Nephron (organoid): ENCODE measurements around the gene TPBGL.

Experiments used
- H3K27ac Mint-ChIP-seq, 3 experiments: 2 replicates each; pipeline ENCODE4 v1.8.0; 2020; ENCODE audit warnings: mixed read lengths in 3 of 3, mild to moderate bottlenecking in 2 of 3, moderate library complexity in 1 of 3
- H3K27me3 Mint-ChIP-seq: 2 replicates; pipeline ENCODE4 v1.8.0; 2021; ENCODE audit warnings: low read depth, mild to moderate bottlenecking, moderate library complexity, mixed read lengths
- H3K36me3 Mint-ChIP-seq: 2 replicates; pipeline ENCODE4 v1.8.0; 2020; ENCODE audit warnings: low read depth, mixed read lengths
- H3K4me1 Mint-ChIP-seq: 2 replicates; pipeline ENCODE4 v1.8.0; 2020; ENCODE audit warnings: mixed read lengths
- H3K4me3 Mint-ChIP-seq, 3 experiments: 2 replicates each; pipeline ENCODE4 v1.8.0; 2020; ENCODE audit warnings: mild to moderate bottlenecking in 3 of 3, mixed read lengths in 3 of 3, moderate library complexity in 2 of 3
- H3K9me3 Mint-ChIP-seq: 2 replicates; pipeline ENCODE4 v1.8.0; 2020; ENCODE audit warnings: mixed read lengths
- CTCF ChIP-seq, 3 experiments: fragments of 200-600 bp; sonication (generic); IDR thresholded peaks; one replicate each; pipeline ENCODE4 v1.5.0; 2021; ENCODE audit warnings: antibody characterized with exemption in 3 of 3; ENCODE audit not compliant: unreplicated experiment in 3 of 3

Gene TPBGL

GRCh38 chr11:75267171-75267970, 26.8 kb downstream of the TPBGL start:
- TF ChIP-seq CTCF (IDR thresholded peaks at IDR 0.05; ENCODE audit: unreplicated experiment in 3 of 3) = no peak
- Mint-ChIP-seq H3K4me1 (no peaks in the 10 kb centered on the region), H3K36me3 (peaks cover 3% of the 10 kb centered on the region), H3K27me3 (no peaks in the 10 kb centered on the region), H3K9me3 (no peaks in the 10 kb centered on the region), H3K27ac (no peak overlapping the region), H3K4me3 (no peak overlapping the region)

GRCh38 chr11:75268626-75269366, 28.2 kb downstream of the TPBGL start:
- H3K4me1 Mint-ChIP-seq = no peaks in the 10 kb centered on the region
- TF ChIP-seq CTCF (IDR thresholded peaks at IDR 0.05; ENCODE audit: unreplicated experiment in 3 of 3) = no peak

GRCh38 chr11:75269367-75269660, 28.7 kb downstream of the TPBGL start:
- H3K27ac Mint-ChIP-seq = no peak overlapping the region
- no peak overlapping the region for H3K4me3 Mint-ChIP-seq
- TF ChIP-seq CTCF (IDR thresholded peaks at IDR 0.05; ENCODE audit: unreplicated experiment in 3 of 3) = no peak
- no peaks in the 10 kb centered on the region for H3K9me3 Mint-ChIP-seq
- H3K27me3 Mint-ChIP-seq = no peaks in the 10 kb centered on the region
- no peaks in the 10 kb centered on the region for H3K4me1 Mint-ChIP-seq
- peaks cover 3% of the 10 kb centered on the region for H3K36me3 Mint-ChIP-seq

More at GRCh38 chr11:75268626-75269366, 28.2 kb downstream of the TPBGL start:
- Mint-ChIP-seq H3K36me3 (peaks cover 3% of the 10 kb centered on the region), H3K9me3 (no peaks in the 10 kb centered on the region), H3K4me3 (no peak overlapping the region), H3K27ac (no peak overlapping the region), H3K27me3 (no peaks in the 10 kb centered on the region)

- H3K27ac Mint-ChIP-seq = no peak overlapping the region
These were observed 29.3 kb downstream of the TPBGL start for GRCh38 chr11:75269896-75270295.

GRCh38 chr11:75270896-75271418, 30.4 kb downstream of the TPBGL start:
- Mint-ChIP-seq H3K27me3 (no peaks in the 10 kb centered on the region), H3K4me1 (no peaks in the 10 kb centered on the region), H3K4me3 (no peak overlapping the region), H3K27ac (no peak overlapping the region), H3K36me3 (peaks cover 8% of the 10 kb centered on the region), H3K9me3 (no peaks in the 10 kb centered on the region)
- peak in 2 of 3 experiments; percentile 18 to 22 for TF ChIP-seq CTCF (IDR thresholded peaks at IDR 0.05; ENCODE audit: unreplicated experiment in 3 of 3)

More at GRCh38 chr11:75269896-75270295, 29.3 kb downstream of the TPBGL start:
- Mint-ChIP-seq H3K9me3 (no peaks in the 10 kb centered on the region), H3K36me3 (peaks cover 3% of the 10 kb centered on the region), H3K4me1 (no peaks in the 10 kb centered on the region), H3K4me3 (no peak overlapping the region), H3K27me3 (no peaks in the 10 kb centered on the region)
- TF ChIP-seq CTCF (IDR thresholded peaks at IDR 0.05; ENCODE audit: unreplicated experiment in 3 of 3) = no peak
